Activated naive CD8-positive, alpha-beta T cell treated with anti-CD3 and anti-CD28 coated beads, Interleukin-2, amount 10 ng/mL, durations not matched to agents 7 days and 5 days (primary cell): Measurements from ENCODE around the gene TMEM9. TPM values are rescaled to one million over a fixed set of nuclear protein-coding genes. Genes with fewer than 3 reads are reported as not detected.
A peak's percentile ranks its signal among the peaks of the same experiment; 100 is the strongest.

ENCODE experiments used
- ATAC-seq: fragments of 150-1000 bp; cut with Tn5 transposase; one replicate; pipeline ENCODE4 v1.10.0; 2021; ENCODE audit warnings: low read depth, moderate library complexity
- POLR2A ChIA-PET: fragments of 350-600 bp; sonication (Branson Sonifier 250); formaldehyde crosslinking; loops from one replicate; lab custom pipeline; 2021; ENCODE audit warnings: antibody characterized with exemption; lab: Charles Lee
- DNase-seq: peaks from one replicate; pipeline ENCODE4 v3.0.0; 2021
- H3K27ac Mint-ChIP-seq: one replicate; pipeline ENCODE4 v1.8.0; 2022; ENCODE audit warnings: mild to moderate bottlenecking, mixed read lengths
- H3K27me3 Mint-ChIP-seq: one replicate; pipeline ENCODE4 v1.8.0; 2022; ENCODE audit warnings: mild to moderate bottlenecking, moderate library complexity, mixed read lengths
- H3K36me3 Mint-ChIP-seq: one replicate; pipeline ENCODE4 v1.8.0; 2021; ENCODE audit warnings: mild to moderate bottlenecking, mixed read lengths
- H3K4me1 Mint-ChIP-seq: one replicate; pipeline ENCODE4 v1.8.0; 2021; ENCODE audit warnings: mixed read lengths
- H3K4me3 Mint-ChIP-seq: one replicate; pipeline ENCODE4 v1.8.0; 2022; ENCODE audit warnings: mild to moderate bottlenecking, moderate library complexity, mixed read lengths
- H3K9me3 Mint-ChIP-seq: one replicate; pipeline ENCODE4 v1.8.0; 2021; ENCODE audit warnings: mixed read lengths
- total RNA-seq, 2 experiments: library from RNA; stranded (reverse); gene quantifications; one replicate each; pipeline ENCODE4 v1.2.3, GENCODE V29; 2021

TMEM9 gene
- total RNA-seq = 10 to 100 TPM; 20.8 to 26.1 TPM

DNA sequence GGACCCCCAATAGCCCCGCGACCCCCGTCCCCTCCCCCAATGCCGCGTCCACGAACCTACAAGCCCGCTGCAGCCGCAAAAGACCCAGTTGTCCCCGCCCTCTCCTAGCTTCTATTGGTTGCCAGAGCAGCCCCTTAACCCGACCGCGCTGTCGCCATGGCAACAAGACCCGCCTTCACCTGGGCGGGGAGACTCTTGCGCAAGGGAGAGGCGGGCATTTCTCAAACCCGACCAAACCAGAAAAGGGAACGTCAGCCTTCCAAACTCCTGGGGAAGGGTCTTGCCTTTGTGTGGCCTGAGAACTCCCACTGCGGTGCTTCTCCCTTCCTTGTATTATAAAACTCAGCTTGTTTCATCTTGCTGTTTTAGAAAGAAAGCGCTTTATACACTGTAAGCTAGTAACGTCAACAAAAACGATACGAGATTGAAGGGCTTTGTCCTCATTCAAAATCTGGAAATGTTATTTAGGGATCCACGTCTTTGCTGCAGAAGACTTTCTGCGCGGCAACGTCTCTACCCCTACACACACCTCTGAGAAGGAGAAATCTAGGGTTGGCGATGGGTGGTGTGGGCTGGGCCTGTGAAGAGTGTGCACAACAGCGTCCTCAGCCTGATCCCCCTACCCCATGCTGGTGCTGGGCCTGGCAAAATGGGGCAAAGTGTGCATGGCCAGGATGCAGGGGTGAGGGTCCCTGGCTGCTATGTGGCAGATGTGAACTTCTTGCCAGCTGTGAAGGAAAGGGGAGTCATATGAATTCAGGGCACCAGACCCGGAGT, at the start of gene TMEM9:
Gene TMEM9, minus strand, starts transcription at position 86 of the 777 bp plus-strand sequence. CDS start 551 bp downstream, outside the sequence.
- Mint-ChIP-seq H3K4me1 (peaks cover 11% of the 10 kb centered on the region), H3K9me3 (no peaks in the 10 kb centered on the region), H3K36me3 (peaks cover 4% of the 10 kb centered on the region), H3K27me3 (peaks cover 1% of the 10 kb centered on the region), H3K27ac (peak within 1 kb of the TSS; percentile 84), H3K4me3 (peak within 1 kb of the TSS; percentile 91)
- DNase-seq (peak; percentile 99), ATAC-seq (peak; percentile 93)
- POLR2A ChIA-PET = interaction anchor here (1.5 kb wide), 1 partner anchor 12 kb away, joined by 5 read pairs; no protein-coding TSS in a partner anchor

DNA sequence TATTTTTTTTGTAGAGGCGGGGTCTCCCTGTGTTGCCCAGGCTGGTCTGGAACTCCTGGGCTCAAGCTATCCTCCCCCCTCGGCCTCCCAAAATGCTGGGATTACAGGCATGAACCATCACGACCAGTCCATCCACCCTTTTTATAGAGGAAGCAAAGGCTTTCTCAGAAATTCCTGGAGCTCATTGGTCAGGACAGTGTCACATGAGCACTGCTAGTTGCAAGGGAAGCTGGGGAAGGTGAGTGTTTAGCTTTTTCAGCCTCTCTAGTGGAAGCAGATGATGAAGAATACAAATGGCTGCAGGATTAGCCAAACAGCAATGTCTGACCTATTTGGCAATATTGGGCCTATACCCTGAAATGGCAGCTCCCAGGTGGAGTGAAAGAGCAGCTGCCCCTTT, 44.3 kb upstream of the TMEM9 start:
- H3K36me3 Mint-ChIP-seq = no peaks in the 10 kb centered on the region
- no peak for ATAC-seq
- no peak overlapping the region for H3K27ac Mint-ChIP-seq
- POLR2A ChIA-PET = no interaction called here
- no peak for DNase-seq
- H3K4me1 Mint-ChIP-seq = no peaks in the 10 kb centered on the region
- H3K4me3 Mint-ChIP-seq = no peak overlapping the region
- peaks cover 3% of the 10 kb centered on the region for H3K27me3 Mint-ChIP-seq
- H3K9me3 Mint-ChIP-seq = no peaks in the 10 kb centered on the region

DNA sequence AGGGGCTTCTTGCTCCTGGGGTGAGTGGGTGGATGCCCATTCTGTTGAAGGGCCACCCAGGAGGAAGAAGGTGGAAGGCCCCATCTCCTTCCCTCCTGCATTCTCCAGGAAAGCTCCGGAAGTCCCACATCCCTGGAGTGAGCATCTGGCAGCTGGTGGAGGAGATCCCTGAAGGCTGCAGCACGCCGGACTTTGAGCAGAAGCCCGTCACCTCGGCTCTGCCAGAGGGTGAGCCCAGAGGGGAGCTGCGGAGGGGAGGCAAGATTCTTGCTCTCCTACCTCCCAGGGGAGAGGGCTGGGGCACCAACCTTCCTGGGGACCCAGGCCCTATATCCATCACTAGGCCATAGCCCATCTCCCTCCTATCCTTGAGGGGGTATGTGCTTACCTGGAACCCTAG, 39.8 kb upstream of the TMEM9 start:
- Mint-ChIP-seq H3K4me1 (peaks cover 2% of the 10 kb centered on the region), H3K9me3 (no peaks in the 10 kb centered on the region), H3K27ac (no peak overlapping the region), H3K4me3 (no peak overlapping the region), H3K36me3 (no peaks in the 10 kb centered on the region), H3K27me3 (peaks cover 6% of the 10 kb centered on the region)
- POLR2A ChIA-PET = no interaction called here
- DNase-seq (no peak), ATAC-seq (no peak)

- no peak for ATAC-seq
- Mint-ChIP-seq H3K4me1 (peaks cover 2% of the 10 kb centered on the region), H3K27me3 (peaks cover 10% of the 10 kb centered on the region), H3K9me3 (no peaks in the 10 kb centered on the region), H3K4me3 (no peak overlapping the region), H3K36me3 (no peaks in the 10 kb centered on the region), H3K27ac (no peak overlapping the region)
- no peak for DNase-seq
- POLR2A ChIA-PET = no interaction called here
Observed at GRCh38 chr1:201192261-201192788, 38.1 kb upstream of the TMEM9 start.

DNA sequence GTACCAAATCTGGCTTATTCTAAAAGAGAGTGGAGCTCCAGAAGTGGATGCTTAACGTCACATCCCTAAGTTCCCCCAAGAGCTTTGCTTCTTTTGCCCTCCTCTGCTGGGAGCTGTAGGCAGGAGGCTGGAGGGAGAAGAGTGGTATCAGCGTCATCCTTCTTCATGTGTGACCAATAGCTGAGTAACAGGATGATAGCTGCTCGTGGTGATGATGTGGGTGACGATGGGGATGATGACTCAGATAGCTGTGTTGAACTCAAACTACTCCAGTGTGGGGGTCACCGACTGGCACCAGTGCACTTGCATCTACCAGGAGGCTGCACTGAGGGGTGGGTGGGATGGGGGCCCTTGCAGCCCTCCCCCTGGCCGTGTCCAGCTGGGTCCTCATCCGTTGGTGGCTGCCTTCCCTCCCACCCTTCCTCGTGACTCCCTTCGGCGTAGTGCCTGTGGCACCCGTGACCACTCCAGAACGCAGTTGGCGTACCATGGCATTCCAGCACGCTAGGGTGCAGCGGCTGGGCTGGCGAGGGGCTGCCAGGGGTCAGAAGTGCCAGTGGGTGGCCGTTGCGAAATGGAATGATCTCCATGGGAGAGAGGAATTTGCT, 37.5 kb upstream of the TMEM9 start:
- H3K36me3 Mint-ChIP-seq = no peaks in the 10 kb centered on the region
- ATAC-seq (peak; percentile 26), DNase-seq (no peak)

DNA sequence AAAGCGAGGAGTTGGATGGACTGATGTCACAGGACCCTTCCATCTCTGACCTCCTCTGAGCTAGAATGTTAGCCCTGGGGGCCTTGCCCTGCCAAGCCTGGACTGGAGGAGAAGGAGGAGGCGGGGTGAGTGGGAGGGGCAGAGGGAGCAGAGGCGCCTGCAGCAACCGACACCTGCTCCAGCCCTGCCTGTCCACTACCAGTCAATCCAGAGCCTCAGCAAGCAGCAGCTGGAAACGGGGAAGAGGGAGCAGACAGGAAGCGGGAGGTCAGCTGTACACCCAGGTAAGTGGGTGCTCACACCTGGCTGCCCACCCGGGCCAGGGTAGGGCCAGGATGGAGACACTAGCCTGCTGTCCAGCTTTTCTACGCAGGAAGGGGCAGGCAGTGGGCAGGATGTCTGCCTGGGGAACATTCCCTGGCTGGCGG, 36.4 kb upstream of the TMEM9 start, which contains the start of gene IGFN1:
Gene IGFN1, plus strand, starts transcription at position 201 of the 428 bp plus-strand sequence. CDS start 2,470 bp downstream, outside the sequence.
- no peak within 1 kb of the TSS for H3K4me3 Mint-ChIP-seq
- POLR2A ChIA-PET = no interaction called here
- H3K36me3 Mint-ChIP-seq = no peaks in the 10 kb centered on the region
- ATAC-seq (no peak), DNase-seq (no peak)
- peaks cover 10% of the 10 kb centered on the region for H3K27me3 Mint-ChIP-seq
- peaks cover 2% of the 10 kb centered on the region for H3K4me1 Mint-ChIP-seq
- no peak within 1 kb of the TSS for H3K27ac Mint-ChIP-seq
- no peaks in the 10 kb centered on the region for H3K9me3 Mint-ChIP-seq

More for the DNA sequence above, 37.5 kb upstream of the TMEM9 start:
- Mint-ChIP-seq H3K27me3 (peaks cover 10% of the 10 kb centered on the region), H3K9me3 (no peaks in the 10 kb centered on the region), H3K4me3 (no peak overlapping the region), H3K27ac (no peak overlapping the region), H3K4me1 (peaks cover 2% of the 10 kb centered on the region)
- POLR2A ChIA-PET = no interaction called here

GRCh38 chr1:201190005-201190404, 35.7 kb upstream of the TMEM9 start:
- DNase-seq (no peak), ATAC-seq (no peak)
- H3K9me3 Mint-ChIP-seq = no peaks in the 10 kb centered on the region
- no peak overlapping the region for H3K27ac Mint-ChIP-seq
- no peaks in the 10 kb centered on the region for H3K36me3 Mint-ChIP-seq
- no peak overlapping the region for H3K4me3 Mint-ChIP-seq
- POLR2A ChIA-PET = no interaction called here
- H3K4me1 Mint-ChIP-seq = peaks cover 2% of the 10 kb centered on the region
- H3K27me3 Mint-ChIP-seq = peaks cover 7% of the 10 kb centered on the region

- peaks cover 2% of the 10 kb centered on the region for H3K4me1 Mint-ChIP-seq
- ATAC-seq (no peak), DNase-seq (no peak)
- POLR2A ChIA-PET = no interaction called here
- no peaks in the 10 kb centered on the region for H3K36me3 Mint-ChIP-seq
- H3K27ac Mint-ChIP-seq = no peak overlapping the region
- no peaks in the 10 kb centered on the region for H3K9me3 Mint-ChIP-seq
- H3K4me3 Mint-ChIP-seq = no peak overlapping the region
- H3K27me3 Mint-ChIP-seq = peaks cover 9% of the 10 kb centered on the region
Observed at GRCh38 chr1:201189085-201189484, 34.8 kb upstream of the TMEM9 start.

DNA sequence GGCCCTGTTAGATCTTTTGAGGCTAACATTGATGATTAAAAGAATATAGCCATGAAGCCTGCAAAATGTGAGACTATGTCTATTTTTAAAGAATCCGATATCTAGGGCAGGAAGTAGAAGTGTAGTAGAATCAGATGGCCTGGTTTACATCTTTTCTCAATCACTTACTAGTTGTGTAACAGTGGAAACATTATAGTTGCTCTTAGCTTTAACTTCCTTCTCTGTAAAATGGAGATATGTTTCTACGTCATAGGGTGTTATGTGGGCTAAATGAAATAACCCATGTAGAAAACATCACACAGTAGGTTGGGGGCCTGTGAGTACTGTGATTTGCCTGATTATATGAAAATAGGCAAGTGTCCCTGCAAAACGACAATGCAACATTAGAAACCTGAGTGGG, 31.9 kb upstream of the TMEM9 start:
- Mint-ChIP-seq H3K36me3 (no peaks in the 10 kb centered on the region), H3K27me3 (peaks cover 24% of the 10 kb centered on the region), H3K9me3 (no peaks in the 10 kb centered on the region), H3K27ac (no peak overlapping the region), H3K4me1 (no peaks in the 10 kb centered on the region), H3K4me3 (no peak overlapping the region)
- ATAC-seq (no peak), DNase-seq (no peak)
- POLR2A ChIA-PET = no interaction called here

DNA sequence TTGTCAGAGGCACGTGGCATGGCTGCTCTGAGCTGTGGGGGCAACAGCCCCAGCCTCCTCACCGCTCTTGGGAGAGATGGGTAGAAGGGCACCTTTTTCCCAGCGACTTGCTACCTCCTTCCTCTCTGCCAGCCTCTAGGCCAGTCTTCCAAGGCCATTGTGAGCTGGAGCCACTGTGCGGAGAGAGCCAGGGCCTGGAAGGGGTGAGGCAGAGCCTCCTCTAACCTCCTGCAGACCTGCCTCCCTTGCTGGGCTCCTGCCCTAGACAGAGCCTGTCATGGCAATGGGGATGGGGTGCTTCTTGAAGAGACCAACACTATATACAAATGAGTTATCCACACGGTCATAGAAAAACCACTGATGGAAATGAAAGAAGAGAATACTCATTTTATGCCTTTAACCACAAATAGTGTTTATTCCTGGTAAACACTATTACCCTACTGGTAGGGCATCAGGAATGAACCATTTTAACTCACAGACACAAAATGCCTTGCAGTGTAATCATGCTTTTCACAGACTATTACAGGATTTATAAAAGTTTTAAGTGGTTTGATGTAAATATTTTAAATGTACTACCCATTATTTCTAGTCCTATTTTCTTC, 31.4 kb upstream of the TMEM9 start:
- Mint-ChIP-seq H3K4me3 (no peak overlapping the region), H3K27ac (no peak overlapping the region), H3K36me3 (no peaks in the 10 kb centered on the region), H3K27me3 (peaks cover 25% of the 10 kb centered on the region), H3K4me1 (no peaks in the 10 kb centered on the region), H3K9me3 (no peaks in the 10 kb centered on the region)
- POLR2A ChIA-PET = no interaction called here
- ATAC-seq = no peak
- no peak for DNase-seq

- POLR2A ChIA-PET = no interaction called here
- DNase-seq = no peak
- no peak overlapping the region for H3K4me3 Mint-ChIP-seq
- H3K9me3 Mint-ChIP-seq = no peaks in the 10 kb centered on the region
- no peaks in the 10 kb centered on the region for H3K36me3 Mint-ChIP-seq
- peaks cover 25% of the 10 kb centered on the region for H3K27me3 Mint-ChIP-seq
- no peaks in the 10 kb centered on the region for H3K4me1 Mint-ChIP-seq
- no peak for ATAC-seq
- no peak overlapping the region for H3K27ac Mint-ChIP-seq
Observed at GRCh38 chr1:201185123-201185453, 30.8 kb upstream of the TMEM9 start.

DNA sequence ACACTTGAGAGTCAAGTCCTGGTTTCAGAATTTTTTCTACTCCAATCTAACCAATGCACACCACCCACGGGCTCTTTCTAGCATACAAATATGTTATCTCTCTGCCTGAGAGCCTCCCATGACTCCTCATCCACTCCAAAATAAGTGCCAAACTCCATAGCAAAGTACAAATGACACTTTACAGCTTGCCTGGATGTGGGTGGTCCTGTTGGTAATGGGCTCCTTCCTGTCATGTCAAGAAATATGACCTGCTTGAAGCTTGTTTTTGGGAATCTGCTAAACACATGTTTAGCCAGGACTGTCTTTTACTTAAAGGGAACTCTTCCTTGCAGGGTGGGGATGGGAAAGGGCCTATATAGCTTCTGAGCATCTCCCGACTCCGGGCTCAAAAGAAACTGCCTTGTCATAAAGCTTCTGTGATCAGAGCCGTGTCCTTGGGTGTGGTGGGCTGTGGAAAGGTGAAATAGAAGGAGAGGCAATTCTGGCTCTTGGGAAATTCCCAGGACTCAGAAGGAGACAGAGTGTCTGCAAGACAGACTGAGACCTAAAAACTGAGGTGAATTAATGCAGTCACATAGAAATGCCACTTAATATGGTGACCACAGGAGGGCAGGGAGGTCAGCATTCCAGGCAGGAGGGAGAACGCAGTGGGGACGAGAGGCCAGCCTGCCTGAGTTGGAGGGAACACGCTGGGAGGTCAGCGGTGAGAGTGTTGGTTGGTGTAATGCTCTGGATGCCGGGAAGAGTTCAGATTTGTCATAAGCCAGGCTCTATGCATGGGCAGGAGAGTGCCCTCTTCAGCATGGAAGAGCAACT, 30.2 kb upstream of the TMEM9 start:
- peaks cover 27% of the 10 kb centered on the region for H3K27me3 Mint-ChIP-seq
- H3K27ac Mint-ChIP-seq = no peak overlapping the region

GRCh38 chr1:201183753-201184152, 29.5 kb upstream of the TMEM9 start:
- Mint-ChIP-seq H3K4me1 (no peaks in the 10 kb centered on the region), H3K27ac (no peak overlapping the region), H3K36me3 (no peaks in the 10 kb centered on the region), H3K27me3 (peaks cover 33% of the 10 kb centered on the region), H3K4me3 (no peak overlapping the region), H3K9me3 (no peaks in the 10 kb centered on the region)
- ATAC-seq = no peak
- POLR2A ChIA-PET = no interaction called here
- DNase-seq = no peak

More for the DNA sequence above, 30.2 kb upstream of the TMEM9 start:
- POLR2A ChIA-PET = no interaction called here
- H3K36me3 Mint-ChIP-seq = no peaks in the 10 kb centered on the region
- H3K9me3 Mint-ChIP-seq = no peaks in the 10 kb centered on the region
- DNase-seq = no peak
- H3K4me3 Mint-ChIP-seq = no peak overlapping the region
- no peak for ATAC-seq
- no peaks in the 10 kb centered on the region for H3K4me1 Mint-ChIP-seq
